Measurements from ENCODE around the gene EGFR.

Gene EGFR

GRCh38 chr7:55235801-55236200 lies 217.0 kb downstream of the EGFR start:
- Histone ChIP-seq H4K8ac (ENCODE audit: low read depth, low read length) (no peak overlapping the region), H2BK12ac (ENCODE audit: low read length) (no peak overlapping the region), H4K91ac (ENCODE audit: low read depth, low read length, poor library complexity) (no peak overlapping the region), H3K18ac (ENCODE audit: low read length) (peak overlapping the region; percentile 67), H2BK15ac (ENCODE audit: low read length) (no peak overlapping the region), H3K4me1 (ENCODE audit: control insufficient read depth in 2 of 2, insufficient read depth in 1 of 2, low read depth in 1 of 2, low read length in 2 of 2) (peaks cover 9 to 13% of the 10 kb centered on the region in 2 donors), H3K4me3 (ENCODE audit: low read length in 2 of 2) (no peak overlapping the region), H3K4me2 (ENCODE audit: insufficient read depth, low read length, poor library complexity, severe bottlenecking) (no peak overlapping the region), H2BK120ac (ENCODE audit: low read depth, low read length) (no peak overlapping the region), H2BK5ac (ENCODE audit: low read length) (no peak overlapping the region), H2AFZ (ENCODE audit: low read length) (peak overlapping the region; percentile 51), H3K27ac (replicated peaks; ENCODE audit: low read length) (peak overlapping the region; percentile 55), H3K4ac (ENCODE audit: low read length) (no peak overlapping the region), H3K27me3 (ENCODE audit: control insufficient read depth in 3 of 3, insufficient read depth in 3 of 3, low read depth in 1 of 3, low read length in 3 of 3) (peaks cover 0 to 27% (median 0%) of the 10 kb centered on the region in 3 experiments), H3K79me1 (ENCODE audit: low read depth, low read length) (no peaks in the 10 kb centered on the region), H3K23ac (ENCODE audit: low read depth, low read length, poor library complexity) (no peak overlapping the region), H3K36me3 (replicated peaks in 1 of 2; ENCODE audit: control insufficient read depth in 2 of 2, insufficient read depth in 2 of 2, low read length in 2 of 2) (no peaks in the 10 kb centered on the region), H3K9me3 (replicated peaks in 1 of 2; ENCODE audit: control insufficient read depth in 2 of 2, insufficient read depth in 1 of 2, low read depth in 1 of 2, low read length in 2 of 2) (no peaks in the 10 kb centered on the region), H3K9ac (ENCODE audit: low read depth, low read length, poor library complexity) (no peak overlapping the region), H3K14ac (ENCODE audit: low read length) (no peak overlapping the region), H2AK5ac (ENCODE audit: low read depth, low read length) (no peak overlapping the region)
- DNase-seq (ENCODE audit: low spot score) = no peak
- WGBS, 2 donors (ENCODE audit: extremely low coverage in 2 of 2, insufficient read length in 2 of 2, insufficient replicate concordance in 1 of 2) = 86 to 100% methylated on average over 1 of the region's 6 CpGs

- H4K8ac ChIP-seq (ENCODE audit: low read depth, low read length) = no peak overlapping the region
- H3K27ac ChIP-seq (replicated peaks; ENCODE audit: low read length) = no peak overlapping the region
- H3K4me1 ChIP-seq (ENCODE audit: control insufficient read depth in 2 of 2, insufficient read depth in 1 of 2, low read depth in 1 of 2, low read length in 2 of 2) = peaks cover 9 to 13% of the 10 kb centered on the region in 2 donors
- H2BK15ac ChIP-seq (ENCODE audit: low read length) = no peak overlapping the region
- H3K4me2 ChIP-seq (ENCODE audit: insufficient read depth, low read length, poor library complexity, severe bottlenecking) = no peak overlapping the region
- no peak overlapping the region for H3K18ac ChIP-seq (ENCODE audit: low read length)
- no peaks in the 10 kb centered on the region for H3K36me3 ChIP-seq (replicated peaks in 1 of 2; ENCODE audit: control insufficient read depth in 2 of 2, insufficient read depth in 2 of 2, low read length in 2 of 2)
- no peaks in the 10 kb centered on the region for H3K79me1 ChIP-seq (ENCODE audit: low read depth, low read length)
- H3K27me3 ChIP-seq (ENCODE audit: control insufficient read depth in 3 of 3, insufficient read depth in 3 of 3, low read depth in 1 of 3, low read length in 3 of 3) = peaks cover 0 to 27% (median 0%) of the 10 kb centered on the region in 3 experiments
- no peak overlapping the region for H4K91ac ChIP-seq (ENCODE audit: low read depth, low read length, poor library complexity)
- H2AFZ ChIP-seq (ENCODE audit: low read length) = no peak overlapping the region
- no peak overlapping the region for H3K4ac ChIP-seq (ENCODE audit: low read length)
- H3K4me3 ChIP-seq (ENCODE audit: low read length in 2 of 2) = no peak overlapping the region
- no peak for DNase-seq (ENCODE audit: low spot score)
- no peak overlapping the region for H2BK5ac ChIP-seq (ENCODE audit: low read length)
- no peak overlapping the region for H3K9ac ChIP-seq (ENCODE audit: low read depth, low read length, poor library complexity)
- no peaks in the 10 kb centered on the region for H3K9me3 ChIP-seq (replicated peaks in 1 of 2; ENCODE audit: control insufficient read depth in 2 of 2, insufficient read depth in 1 of 2, low read depth in 1 of 2, low read length in 2 of 2)
- no peak overlapping the region for H3K23ac ChIP-seq (ENCODE audit: low read depth, low read length, poor library complexity)
- WGBS, 2 donors (ENCODE audit: extremely low coverage in 2 of 2, insufficient read length in 2 of 2, insufficient replicate concordance in 1 of 2) = no CpG with 5 or more reads among the region's 8 CpGs
- no peak overlapping the region for H2BK120ac ChIP-seq (ENCODE audit: low read depth, low read length)
- no peak overlapping the region for H3K14ac ChIP-seq (ENCODE audit: low read length)
- H2AK5ac ChIP-seq (ENCODE audit: low read depth, low read length) = no peak overlapping the region
- no peak overlapping the region for H2BK12ac ChIP-seq (ENCODE audit: low read length)
Observed at GRCh38 chr7:55236476-55236875, 217.7 kb downstream of the EGFR start.

DNA sequence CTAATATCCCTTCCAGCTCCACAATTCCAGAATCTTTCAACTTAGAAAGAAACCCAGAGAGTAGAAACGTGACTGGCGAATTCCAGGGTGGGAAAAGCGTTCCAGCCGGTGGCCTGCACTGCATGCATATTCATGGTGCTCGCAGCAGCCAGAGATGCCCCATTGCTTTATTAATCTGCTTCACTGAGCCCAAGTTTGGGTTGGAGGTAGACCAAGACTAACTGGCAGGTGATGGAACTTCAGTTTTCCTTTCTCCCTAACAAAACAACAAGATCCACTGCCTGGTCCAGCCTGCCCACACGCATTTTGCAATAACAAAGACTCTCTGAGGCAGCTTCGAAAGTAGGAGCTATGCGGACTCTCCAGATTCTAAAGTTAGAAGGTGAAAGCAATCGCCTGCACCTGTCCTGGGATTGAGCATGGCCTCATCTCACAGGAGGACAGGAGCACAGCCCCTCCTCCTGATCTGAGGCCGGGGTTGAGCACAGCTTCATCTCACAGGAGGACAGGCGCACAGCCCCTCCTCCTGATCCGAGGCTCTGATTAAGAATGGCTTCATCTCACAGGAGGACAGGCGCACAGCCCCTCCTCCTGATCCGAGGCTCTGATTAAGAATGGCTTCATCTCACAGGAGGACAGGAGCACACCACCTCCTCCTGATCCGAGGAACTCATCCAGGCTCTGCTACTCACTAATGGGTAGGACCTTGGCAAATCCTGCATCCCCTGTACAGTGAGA lies 218.5 kb downstream of the EGFR start:
- no CpG with 5 or more reads among the region's 15 CpGs for WGBS, 2 donors (ENCODE audit: extremely low coverage in 2 of 2, insufficient read length in 2 of 2, insufficient replicate concordance in 1 of 2)
- no peak overlapping the region for H3K4me3 ChIP-seq (ENCODE audit: low read length in 2 of 2)
- DNase-seq (ENCODE audit: low spot score) = no peak

GRCh38 chr7:55239406-55239805 lies 220.6 kb downstream of the EGFR start:
- Histone ChIP-seq H4K8ac (ENCODE audit: low read depth, low read length) (no peak overlapping the region), H3K23ac (ENCODE audit: low read depth, low read length, poor library complexity) (no peak overlapping the region), H3K27me3 (ENCODE audit: control insufficient read depth in 3 of 3, insufficient read depth in 3 of 3, low read depth in 1 of 3, low read length in 3 of 3) (peaks cover 0 to 15% (median 0%) of the 10 kb centered on the region in 3 experiments), H3K4me3 (ENCODE audit: low read length in 2 of 2) (no peak overlapping the region), H3K4me2 (ENCODE audit: insufficient read depth, low read length, poor library complexity, severe bottlenecking) (no peak overlapping the region), H2BK5ac (ENCODE audit: low read length) (no peak overlapping the region), H3K27ac (replicated peaks; ENCODE audit: low read length) (no peak overlapping the region), H3K4me1 (ENCODE audit: control insufficient read depth in 2 of 2, insufficient read depth in 1 of 2, low read depth in 1 of 2, low read length in 2 of 2) (peaks cover 9 to 13% of the 10 kb centered on the region in 2 donors), H3K4ac (ENCODE audit: low read length) (no peak overlapping the region), H2BK15ac (ENCODE audit: low read length) (no peak overlapping the region), H4K91ac (ENCODE audit: low read depth, low read length, poor library complexity) (no peak overlapping the region), H3K14ac (ENCODE audit: low read length) (no peak overlapping the region), H2BK120ac (ENCODE audit: low read depth, low read length) (no peak overlapping the region), H3K79me1 (ENCODE audit: low read depth, low read length) (no peaks in the 10 kb centered on the region), H2BK12ac (ENCODE audit: low read length) (no peak overlapping the region), H3K36me3 (replicated peaks in 1 of 2; ENCODE audit: control insufficient read depth in 2 of 2, insufficient read depth in 2 of 2, low read length in 2 of 2) (no peaks in the 10 kb centered on the region), H3K18ac (ENCODE audit: low read length) (no peak overlapping the region), H3K9me3 (replicated peaks in 1 of 2; ENCODE audit: control insufficient read depth in 2 of 2, insufficient read depth in 1 of 2, low read depth in 1 of 2, low read length in 2 of 2) (peaks cover under 1 to 6% of the 10 kb centered on the region in 2 donors), H2AK5ac (ENCODE audit: low read depth, low read length) (no peak overlapping the region), H2AFZ (ENCODE audit: low read length) (no peak overlapping the region), H3K9ac (ENCODE audit: low read depth, low read length, poor library complexity) (no peak overlapping the region)
- DNase-seq (ENCODE audit: low spot score) = no peak
- no CpG with 5 or more reads among the region's 3 CpGs for WGBS, 2 donors (ENCODE audit: extremely low coverage in 2 of 2, insufficient read length in 2 of 2, insufficient replicate concordance in 1 of 2)

More for the DNA sequence above, 218.5 kb downstream of the EGFR start:
- Histone ChIP-seq H2AK5ac (ENCODE audit: low read depth, low read length) (no peak overlapping the region), H3K9ac (ENCODE audit: low read depth, low read length, poor library complexity) (no peak overlapping the region), H2BK15ac (ENCODE audit: low read length) (no peak overlapping the region), H3K27ac (replicated peaks; ENCODE audit: low read length) (no peak overlapping the region), H3K4me2 (ENCODE audit: insufficient read depth, low read length, poor library complexity, severe bottlenecking) (no peak overlapping the region), H3K79me1 (ENCODE audit: low read depth, low read length) (no peaks in the 10 kb centered on the region), H3K4ac (ENCODE audit: low read length) (no peak overlapping the region), H3K9me3 (replicated peaks in 1 of 2; ENCODE audit: control insufficient read depth in 2 of 2, insufficient read depth in 1 of 2, low read depth in 1 of 2, low read length in 2 of 2) (no peaks in the 10 kb centered on the region), H2BK5ac (ENCODE audit: low read length) (no peak overlapping the region), H3K36me3 (replicated peaks in 1 of 2; ENCODE audit: control insufficient read depth in 2 of 2, insufficient read depth in 2 of 2, low read length in 2 of 2) (no peaks in the 10 kb centered on the region), H2AFZ (ENCODE audit: low read length) (no peak overlapping the region), H3K14ac (ENCODE audit: low read length) (no peak overlapping the region), H3K27me3 (ENCODE audit: control insufficient read depth in 3 of 3, insufficient read depth in 3 of 3, low read depth in 1 of 3, low read length in 3 of 3) (peaks cover 0 to 27% (median 0%) of the 10 kb centered on the region in 3 experiments), H2BK12ac (ENCODE audit: low read length) (no peak overlapping the region), H3K23ac (ENCODE audit: low read depth, low read length, poor library complexity) (no peak overlapping the region), H4K8ac (ENCODE audit: low read depth, low read length) (no peak overlapping the region), H4K91ac (ENCODE audit: low read depth, low read length, poor library complexity) (no peak overlapping the region), H3K4me1 (ENCODE audit: control insufficient read depth in 2 of 2, insufficient read depth in 1 of 2, low read depth in 1 of 2, low read length in 2 of 2) (peaks cover 9 to 13% of the 10 kb centered on the region in 2 donors), H3K18ac (ENCODE audit: low read length) (no peak overlapping the region), H2BK120ac (ENCODE audit: low read depth, low read length) (no peak overlapping the region)
